B cell (primary cell): ENCODE measurements around the gene FAM200A. TPM values are rescaled to one million over a fixed set of nuclear protein-coding genes. Genes with fewer than 3 reads are reported as not detected.

Experiments
- ATAC-seq: fragments of 200-7000 bp; cut with Tn5 transposase; one replicate; pipeline ENCODE4 v1.10.0; 2021; ENCODE audit warnings: low read depth, mild to moderate bottlenecking, moderate number of reproducible peaks, moderate library complexity
- CTCF ChIA-PET: fragments of 350-600 bp; sonication (Branson Sonifier 250); formaldehyde crosslinking; loops from one replicate; lab custom pipeline; 2021; ENCODE audit warnings: antibody characterized with exemption, inconsistent platforms; lab: Charles Lee
- POLR2A ChIA-PET: fragments of 350-600 bp; sonication (Branson Sonifier 250); formaldehyde crosslinking; loops from one replicate; lab custom pipeline; 2021; ENCODE audit warnings: antibody characterized with exemption; lab: Charles Lee
- DNase-seq: peaks from one replicate; pipeline ENCODE4 v3.0.0; 2013
- H2AFZ ChIP-seq: 2 replicates; pipeline ENCODE4 v1.6.1; 2012; ENCODE audit warnings: mild to moderate bottlenecking, low read depth, low read length; ENCODE audit not compliant: insufficient read depth, poor library complexity, severe bottlenecking
- H3K27ac ChIP-seq, 2 donors: 1 replicate in 1 of 2; 2 replicates in 1 of 2; pipeline ENCODE4 v1.5.1; 2012 to 2013; ENCODE audit warnings: low read length in 2 of 2, mild to moderate bottlenecking in 2 of 2, moderate library complexity in 1 of 2
- H3K27me3 ChIP-seq, 4 experiments: fragments of 200-600 bp in 1 of 4; sonication (generic) in 1 of 4; replicated peaks in 1 of 4; 1 replicate in 2 of 4; 2 replicates in 2 of 4; pipeline versions ENCODE4 v1.6.1 to v1.7.0; 2013 to 2016; ENCODE audit warnings: low read length in 3 of 4, mild to moderate bottlenecking in 2 of 4, mixed read lengths in 1 of 4, moderate library complexity in 1 of 4; ENCODE audit not compliant: insufficient read depth in 4 of 4, control insufficient read depth in 3 of 4; ENCODE audit errors: control extremely low read depth in 1 of 4
- H3K36me3 ChIP-seq, 2 experiments: replicated peaks in 1 of 2; 1 replicate in 1 of 2; 2 replicates in 1 of 2; pipeline versions ENCODE4 v1.6.1 to v1.7.1; 2013; ENCODE audit warnings: low read length in 1 of 2; ENCODE audit not compliant: insufficient read depth in 2 of 2, control insufficient read depth in 1 of 2; ENCODE audit errors: control extremely low read depth in 1 of 2, extremely low read depth in 1 of 2
- H3K4me1 ChIP-seq, 2 donors: fragments of 200-600 bp in 1 of 2; sonication (generic) in 1 of 2; 1 replicate in 1 of 2; 2 replicates in 1 of 2; pipeline versions ENCODE4 v1.5.1 to v1.6.1; 2013 to 2017; ENCODE audit warnings: low read length in 2 of 2; ENCODE audit not compliant: control insufficient read depth in 2 of 2, insufficient read depth in 2 of 2
- H3K4me2 ChIP-seq: replicated peaks from 2 replicates; pipeline ENCODE3; 2012; ENCODE audit warnings: mild to moderate bottlenecking, low read depth, low read length; ENCODE audit not compliant: poor library complexity, severe bottlenecking
- H3K4me3 ChIP-seq, 5 experiments: fragments of 200-600 bp in 1 of 5; sonication (generic) in 1 of 5; 1 replicate in 3 of 5; 2 replicates in 2 of 5; pipeline versions ENCODE4 v1.5.1 to v1.7.0; 2011 to 2016; ENCODE audit warnings: low read length in 4 of 5, mild to moderate bottlenecking in 4 of 5, low read depth in 2 of 5, control low read depth in 1 of 5, moderate library complexity in 1 of 5; ENCODE audit not compliant: insufficient read depth in 1 of 5; ENCODE audit errors: control extremely low read depth in 1 of 5, extremely low read depth in 1 of 5
- H3K79me2 ChIP-seq: fragments of 200-600 bp; sonication (generic); one replicate; pipeline ENCODE4 v1.6.0; 2016; ENCODE audit warnings: low read length; ENCODE audit not compliant: control insufficient read depth, insufficient read depth
- H3K9ac ChIP-seq: fragments of 200-600 bp; sonication (generic); 2 replicates; pipeline ENCODE4 v1.6.1; 2017; ENCODE audit warnings: mild to moderate bottlenecking, low read length, moderate library complexity
- H3K9me3 ChIP-seq, 3 donors: one replicate each; pipeline versions ENCODE4 v1.6.1 to v1.7.1; 2013; ENCODE audit warnings: low read length in 2 of 3; ENCODE audit not compliant: control insufficient read depth in 2 of 3, insufficient read depth in 1 of 3; ENCODE audit errors: control extremely low read depth in 1 of 3
- H4K20me1 ChIP-seq: 2 replicates; pipeline ENCODE4 v1.6.0; 2012; ENCODE audit warnings: mild to moderate bottlenecking, low read length; ENCODE audit not compliant: insufficient read depth, control insufficient read depth, poor library complexity, severe bottlenecking
- H3K27ac Mint-ChIP-seq: one replicate; pipeline ENCODE4 v1.8.0; 2021; ENCODE audit warnings: mixed read lengths
- H3K27me3 Mint-ChIP-seq: one replicate; pipeline ENCODE4 v1.8.0; 2021; ENCODE audit warnings: mixed read lengths
- H3K4me1 Mint-ChIP-seq: one replicate; pipeline ENCODE4 v1.8.0; 2021; ENCODE audit warnings: mixed read lengths
- H3K4me3 Mint-ChIP-seq: one replicate; pipeline ENCODE4 v1.8.0; 2021; ENCODE audit warnings: mixed read lengths
- H3K9me3 Mint-ChIP-seq: one replicate; pipeline ENCODE4 v1.8.0; 2022; ENCODE audit warnings: mixed read lengths; ENCODE audit not compliant: insufficient read depth
- EZH2 ChIP-seq: IDR thresholded peaks from 2 replicates; pipeline ENCODE4 v1.6.1; 2012; ENCODE audit warnings: borderline replicate concordance, low read depth, mild to moderate bottlenecking, moderate library complexity, low read length; ENCODE audit not compliant: insufficient read depth, poor library complexity, severe bottlenecking
- WGBS: methylation state at CpG from one replicate; pipeline ENCODE4 v1.1.5; 2013; ENCODE audit warnings: missing lambda C conversion rate; ENCODE audit not compliant: insufficient coverage; 5-methylcytosine and 5-hydroxymethylcytosine counted together
- intact Hi-C: fragments of 100-400 bp; cut with micrococcal nuclease; formaldehyde crosslinking; loops from one replicate; pipeline ENCODE4 v1.10.0; 2022
- polyA minus RNA-seq: library from RNA; depleted of rRNA, polyadenylated mRNA; stranded (reverse); fragments of >200 nt; gene quantifications from 2 replicates; pipeline ENCODE4 v1.2.3, GENCODE V29; 2012
- polyA plus RNA-seq: library from polyadenylated mRNA; depleted of rRNA; stranded (reverse); fragments of >200 nt; gene quantifications from 2 replicates; pipeline ENCODE4 v1.2.3, GENCODE V29; 2012
- total RNA-seq, 2 donors: library from RNA; stranded (reverse); fragments of 120-200 nt in 1 of 2; gene quantifications; 1 replicate in 1 of 2; 2 replicates in 1 of 2; pipeline versions ENCODE4 v1.2.3 to v1.2.4, GENCODE V29; 2013 to 2022
- TF ChIP-seq, protein P1 (sequence below): fragments of 200-600 bp; IDR thresholded peaks from one replicate; pipeline ENCODE4 v1.8.0; 2022; ENCODE audit warnings: antibody characterized with exemption, mild to moderate bottlenecking

FAM200A gene
- total RNA-seq (11.9 and 12.8 TPM in 2 replicates), polyA plus RNA-seq (1.6 and 2.1 TPM in 2 replicates), polyA minus RNA-seq (3.1 and 3.4 TPM in 2 replicates)
- 10.4 TPM for total RNA-seq (2013)

DNA sequence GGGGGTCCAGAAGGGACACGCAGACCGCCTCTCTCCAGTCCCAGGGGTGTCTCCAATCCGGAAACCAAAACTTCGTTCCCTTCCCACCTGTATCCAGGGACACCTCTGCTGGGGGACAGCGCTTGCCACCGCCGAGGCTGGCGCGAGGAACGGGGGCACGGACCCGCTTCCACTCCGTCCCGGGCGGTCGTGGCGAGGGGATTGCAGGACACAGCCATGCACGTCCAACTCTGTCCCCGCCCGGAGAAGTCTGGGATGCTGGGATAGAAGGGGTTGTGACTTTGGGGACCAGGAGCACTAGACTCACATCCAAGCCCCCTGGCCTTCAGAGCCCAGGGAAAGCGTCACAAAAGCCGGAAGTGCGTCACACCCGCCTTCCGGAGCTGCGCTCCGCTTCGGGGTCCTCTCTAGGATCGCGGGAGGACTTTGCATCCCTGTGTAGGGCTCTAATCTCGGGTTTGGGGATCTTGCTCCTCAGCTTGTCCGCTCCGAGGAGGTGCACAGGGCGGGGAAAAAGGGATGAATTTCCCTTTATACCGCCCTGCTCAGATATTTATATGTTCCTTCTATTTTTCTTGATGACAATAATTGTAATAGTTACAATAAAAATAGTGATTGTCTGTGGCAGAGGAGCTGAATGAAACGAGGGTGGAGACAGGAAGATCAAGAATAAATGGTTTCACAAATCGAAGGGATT, at the start of gene FAM200A:
Gene FAM200A (minus strand): TSS at position 348 of the 697 bp plus-strand sequence. CDS start 3,707 bp downstream, outside the sequence.
- Histone ChIP-seq H3K27ac (peak within 1 kb of the TSS; percentile 74 to 95), H3K79me2 (peaks cover 69% of the 10 kb centered on the region), H3K9me3 (no peaks in the 10 kb centered on the region), H3K27me3 (no peaks in the 10 kb centered on the region), H3K36me3 (peaks cover 2 to 19% of the 10 kb centered on the region in 2 experiments), H3K9ac (peak within 1 kb of the TSS; percentile 99), H2AFZ (peak within 1 kb of the TSS; percentile 100), H3K4me1 (peaks cover 17 to 22% of the 10 kb centered on the region in 2 donors), H3K4me3 (peak within 1 kb of the TSS; percentile 76 to 99 (median 97)), H4K20me1 (peaks cover 6% of the 10 kb centered on the region), H3K4me2 (peak within 1 kb of the TSS; percentile 95)
- no peak for TF ChIP-seq EZH2
- TF ChIP-seq, protein P1, sequence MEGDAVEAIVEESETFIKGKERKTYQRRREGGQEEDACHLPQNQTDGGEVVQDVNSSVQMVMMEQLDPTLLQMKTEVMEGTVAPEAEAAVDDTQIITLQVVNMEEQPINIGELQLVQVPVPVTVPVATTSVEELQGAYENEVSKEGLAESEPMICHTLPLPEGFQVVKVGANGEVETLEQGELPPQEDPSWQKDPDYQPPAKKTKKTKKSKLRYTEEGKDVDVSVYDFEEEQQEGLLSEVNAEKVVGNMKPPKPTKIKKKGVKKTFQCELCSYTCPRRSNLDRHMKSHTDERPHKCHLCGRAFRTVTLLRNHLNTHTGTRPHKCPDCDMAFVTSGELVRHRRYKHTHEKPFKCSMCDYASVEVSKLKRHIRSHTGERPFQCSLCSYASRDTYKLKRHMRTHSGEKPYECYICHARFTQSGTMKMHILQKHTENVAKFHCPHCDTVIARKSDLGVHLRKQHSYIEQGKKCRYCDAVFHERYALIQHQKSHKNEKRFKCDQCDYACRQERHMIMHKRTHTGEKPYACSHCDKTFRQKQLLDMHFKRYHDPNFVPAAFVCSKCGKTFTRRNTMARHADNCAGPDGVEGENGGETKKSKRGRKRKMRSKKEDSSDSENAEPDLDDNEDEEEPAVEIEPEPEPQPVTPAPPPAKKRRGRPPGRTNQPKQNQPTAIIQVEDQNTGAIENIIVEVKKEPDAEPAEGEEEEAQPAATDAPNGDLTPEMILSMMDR, result no peak
- under 1% methylated on average over 33 of the region's 37 CpGs for WGBS
- Mint-ChIP-seq H3K4me3 (peak within 1 kb of the TSS; percentile 88), H3K9me3 (no peaks in the 10 kb centered on the region), H3K27me3 (no peaks in the 10 kb centered on the region), H3K27ac (peak within 1 kb of the TSS; percentile 86), H3K4me1 (peaks cover 33% of the 10 kb centered on the region)
- CTCF ChIA-PET, result interaction anchor here (0.8 to 1.2 kb wide), 2 partner anchors 47 to 54 kb away, joined by 3 to 4 read pairs; partner anchors contain the start of gene ZKSCAN5
- ATAC-seq (peak; percentile 97), DNase-seq (peak; percentile 92)
- POLR2A ChIA-PET, result interaction anchor here (0.6 to 1.1 kb wide), 4 partner anchors 47 to 80 kb away, joined by 3 to 5 read pairs (median 4); partner anchors contain the start of genes ZKSCAN5 and ZNF394
- intact Hi-C loops, result loop anchor here (1.0 to 10.0 kb wide), 5 partner anchors 47 to 177 kb away; partner anchors contain the start of genes ARPC1B, BUD31, PDAP1 and ZNF394

DNA sequence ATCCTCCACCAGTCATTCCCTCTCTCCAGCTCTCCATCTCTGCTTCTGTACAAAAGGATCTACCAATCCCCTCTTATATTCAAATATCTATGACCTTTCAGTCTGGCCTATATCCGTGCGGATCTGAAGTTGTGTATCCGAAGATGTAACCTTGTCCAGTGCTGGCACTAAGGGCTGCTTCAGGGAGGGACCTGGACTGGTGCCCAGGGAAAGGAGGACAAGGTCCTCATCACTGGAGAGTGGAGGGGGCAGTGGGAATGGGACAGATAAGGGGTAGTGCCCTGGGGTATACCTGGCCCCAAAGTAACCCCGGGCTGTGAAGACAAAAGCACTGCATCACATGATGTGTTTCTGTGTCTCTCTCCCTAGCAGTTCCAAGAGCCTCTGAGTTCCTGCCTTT, 47.9 kb upstream of the FAM200A start:
- Histone ChIP-seq H3K4me2 (no peak overlapping the region), H3K9ac (no peak overlapping the region), H3K27me3 (no peaks in the 10 kb centered on the region), H4K20me1 (no peaks in the 10 kb centered on the region), H2AFZ (no peak overlapping the region), H3K4me1 (no peaks in the 10 kb centered on the region), H3K9me3 (peaks cover 0 to 5% (median 0%) of the 10 kb centered on the region in 3 donors), H3K79me2 (no peaks in the 10 kb centered on the region), H3K27ac (no peak overlapping the region), H3K4me3 (no peak overlapping the region), H3K36me3 (no peaks in the 10 kb centered on the region)
- 100% methylated on average over 3 of the region's 4 CpGs for whole genome bisulfite sequencing
- Mint-ChIP-seq H3K4me1 (no peaks in the 10 kb centered on the region), H3K27ac (no peak overlapping the region), H3K27me3 (no peaks in the 10 kb centered on the region), H3K9me3 (no peaks in the 10 kb centered on the region), H3K4me3 (no peak overlapping the region)
- TF ChIP-seq, protein P1, result no peak
- ATAC-seq, result no peak
- ChIA-PET POLR2A (no interaction called here), CTCF (interaction anchor here (0.6 kb wide), 1 partner anchor 213 kb away, joined by 5 read pairs; no protein-coding TSS in a partner anchor)
- intact Hi-C loops, result no loop called here
- no peak for DNase-seq
